GM18505 (cell line): Measurements from ENCODE around the gene KCTD13.
"Not testable (repeated sequence)": the region's sequence is repeated elsewhere in the genome, so short reads cannot be mapped to it uniquely, and the experiment has no call there.

ENCODE experiments used
- ATAC-seq: cut with Tn5 transposase; IDR thresholded peaks from one replicate; pipeline ENCODE4 v1.9.1; 2021; ENCODE audit not compliant: unreplicated experiment
- POLR2A ChIP-seq: IDR thresholded peaks from 4 replicates; pipeline ENCODE4 v1.6.1; 2011; ENCODE audit warnings: borderline replicate concordance; ENCODE audit not compliant: insufficient read depth, insufficient read length; ENCODE audit errors: extremely low read depth

KCTD13 gene

DNA sequence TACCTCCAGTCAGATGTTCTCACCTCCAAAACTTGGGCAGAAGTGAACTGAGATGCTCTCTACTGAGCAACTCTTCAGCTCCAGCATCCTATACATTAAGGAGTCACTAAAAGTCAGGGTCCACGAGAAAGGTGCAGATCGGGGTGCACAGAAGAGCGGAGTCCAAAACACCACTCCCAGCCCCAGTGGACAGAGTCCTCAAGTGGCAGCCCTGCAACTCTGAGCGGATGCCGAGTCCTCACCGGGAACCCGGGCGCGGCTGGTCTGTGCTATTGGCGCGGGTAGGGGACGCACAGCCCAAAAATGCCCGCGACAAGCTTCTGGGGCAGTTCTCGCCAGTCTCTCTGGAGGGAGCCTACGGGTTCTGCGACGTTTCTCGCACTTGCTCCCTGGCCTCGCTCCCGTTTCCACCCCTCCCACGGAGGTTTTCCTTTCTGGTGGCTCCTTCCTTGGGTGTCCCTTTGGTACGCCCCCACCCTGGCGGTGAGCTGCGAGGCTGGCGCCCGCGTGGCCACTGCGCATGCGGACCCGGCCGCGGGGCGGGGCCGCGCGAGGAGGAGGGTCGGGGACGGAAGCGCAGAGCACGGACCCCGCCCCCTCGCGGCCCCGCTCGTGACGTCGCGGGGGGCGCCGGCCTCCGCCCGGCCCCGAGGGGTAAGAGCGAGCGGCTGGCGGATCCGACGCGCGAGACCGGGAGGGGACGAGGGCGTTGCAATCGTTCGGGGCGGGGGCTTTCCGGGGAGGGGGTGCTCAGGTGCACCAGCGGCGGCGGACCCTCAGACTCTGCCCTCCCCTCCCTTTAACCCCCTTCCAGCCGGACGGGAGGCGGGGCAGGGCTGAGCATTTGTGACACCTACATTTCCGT lies 35.7 kb upstream of the KCTD13 start, which contains the start of gene TMEM219:
Gene TMEM219, plus strand, starts transcription at position 601 of the 865 bp plus-strand sequence. CDS start 1,065 bp downstream, outside the sequence.
- TF ChIP-seq POLR2A: peak; percentile 83
- ATAC-seq: peak; percentile 95

DNA sequence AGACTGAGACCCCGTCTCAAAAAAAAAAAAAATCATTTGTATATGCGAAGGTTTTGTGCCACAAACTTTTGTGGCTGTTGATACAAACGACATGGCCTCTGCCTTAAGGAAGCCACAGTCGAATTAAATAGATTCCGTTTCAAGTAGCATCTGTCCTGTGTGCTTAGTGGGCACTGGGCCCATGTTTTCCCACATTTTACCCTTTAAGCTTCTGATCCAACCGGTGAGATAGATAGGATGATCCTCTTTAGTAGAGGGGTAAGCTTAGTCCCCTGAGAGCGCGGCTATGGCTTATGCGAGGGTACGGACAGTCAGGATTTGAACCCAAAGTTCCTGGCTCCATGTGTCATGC lies 35.1 kb upstream of the KCTD13 start:
- no peak for TF ChIP-seq POLR2A
- ATAC-seq: no peak

DNA sequence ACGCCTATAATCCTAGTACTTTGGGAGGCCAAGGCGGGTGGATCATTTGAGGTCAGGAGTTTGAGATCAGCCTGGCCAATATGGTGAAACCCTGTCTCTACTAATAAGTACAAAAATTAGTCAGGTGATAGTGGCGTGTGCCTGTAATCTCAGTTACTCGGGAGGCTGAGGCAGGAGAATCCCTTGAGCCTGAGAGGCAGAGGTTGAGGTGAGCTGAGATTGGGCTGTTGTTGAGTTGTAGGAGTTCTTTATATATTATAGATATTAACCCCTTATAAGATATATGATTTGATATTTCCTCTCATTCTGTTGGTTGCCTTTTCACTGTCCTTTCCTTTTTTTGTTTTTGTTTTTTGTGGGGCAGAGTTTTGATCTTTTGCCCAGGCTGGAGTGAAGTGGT lies 33.8 kb upstream of the KCTD13 start:
- not testable (repeated sequence) for ATAC-seq

DNA sequence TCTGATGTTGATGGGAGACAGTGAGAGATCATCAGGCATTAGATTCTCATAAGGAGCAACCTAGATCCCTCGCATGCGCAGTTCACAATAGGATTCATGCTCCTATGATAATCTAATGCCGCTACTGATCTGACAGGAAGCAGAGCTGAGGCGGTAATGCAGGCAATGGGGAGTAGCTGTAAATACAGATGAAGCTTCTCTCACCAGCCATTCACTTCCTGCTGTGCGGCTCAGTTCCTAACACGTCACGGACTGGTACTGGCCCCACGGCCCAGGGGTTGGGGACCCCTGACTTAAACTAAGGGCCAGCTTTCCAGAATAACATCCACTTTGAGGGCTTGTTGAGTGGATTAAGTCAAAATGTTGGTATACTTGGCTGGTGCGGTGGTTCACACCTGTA lies 33.3 kb upstream of the KCTD13 start:
- ATAC-seq: no peak
- no peak for TF ChIP-seq POLR2A

DNA sequence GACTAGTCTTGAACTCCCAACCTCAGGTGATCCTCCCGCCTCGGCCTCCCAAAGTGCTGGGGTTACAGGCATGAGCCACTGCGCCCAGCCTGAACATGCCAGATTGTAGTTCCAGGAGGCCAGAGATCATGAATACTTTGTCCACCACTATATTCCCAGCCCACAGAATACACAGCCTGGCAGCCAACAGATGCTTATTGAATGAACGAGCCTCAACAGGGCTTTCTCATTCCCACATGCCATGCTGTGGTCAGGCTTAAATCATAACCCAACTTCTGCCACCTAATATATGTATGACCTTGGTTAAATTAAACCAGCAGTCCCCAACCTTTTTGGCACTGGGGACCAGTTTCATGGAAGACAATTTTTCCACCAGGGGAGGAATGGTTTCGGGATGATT lies 32.7 kb upstream of the KCTD13 start:
- ATAC-seq: no peak
- no peak for TF ChIP-seq POLR2A

DNA sequence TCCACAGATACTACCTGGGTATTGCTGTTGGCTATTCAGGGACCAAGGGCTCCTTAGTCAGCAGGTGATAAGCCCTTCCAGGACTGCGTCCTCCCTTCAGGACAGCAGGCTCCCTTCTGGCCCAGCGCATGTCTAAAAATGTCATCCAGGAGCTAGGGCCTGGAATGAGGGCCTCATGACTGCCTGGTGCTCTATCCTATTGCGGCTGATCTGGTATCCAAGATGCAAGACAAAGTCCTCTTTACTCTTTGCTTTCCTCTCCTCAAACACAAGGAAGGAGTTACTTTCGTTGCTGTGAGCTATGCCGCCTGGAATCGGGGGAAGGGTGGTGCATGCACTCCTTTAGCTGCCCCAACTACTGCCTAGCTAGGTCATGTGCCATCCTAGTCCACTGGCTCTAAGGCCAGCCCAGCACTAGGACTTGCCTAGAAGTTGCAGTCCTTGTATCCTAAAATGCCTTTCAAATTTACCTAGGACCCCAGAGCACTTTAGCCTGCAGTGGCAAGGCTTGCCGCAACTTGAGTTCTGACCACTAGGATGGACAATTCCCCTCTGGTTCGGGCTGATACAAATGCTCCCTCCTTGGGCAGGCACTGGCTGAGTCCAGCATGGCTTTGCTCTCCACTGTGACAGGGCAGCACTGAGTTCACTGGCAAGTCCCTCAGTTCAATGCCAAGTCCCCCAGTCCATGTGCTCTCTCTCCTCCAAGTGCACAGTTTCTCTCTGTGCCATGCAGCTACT lies 25.8 kb upstream of the KCTD13 start:
- no peak for TF ChIP-seq POLR2A
- no peak for ATAC-seq

DNA sequence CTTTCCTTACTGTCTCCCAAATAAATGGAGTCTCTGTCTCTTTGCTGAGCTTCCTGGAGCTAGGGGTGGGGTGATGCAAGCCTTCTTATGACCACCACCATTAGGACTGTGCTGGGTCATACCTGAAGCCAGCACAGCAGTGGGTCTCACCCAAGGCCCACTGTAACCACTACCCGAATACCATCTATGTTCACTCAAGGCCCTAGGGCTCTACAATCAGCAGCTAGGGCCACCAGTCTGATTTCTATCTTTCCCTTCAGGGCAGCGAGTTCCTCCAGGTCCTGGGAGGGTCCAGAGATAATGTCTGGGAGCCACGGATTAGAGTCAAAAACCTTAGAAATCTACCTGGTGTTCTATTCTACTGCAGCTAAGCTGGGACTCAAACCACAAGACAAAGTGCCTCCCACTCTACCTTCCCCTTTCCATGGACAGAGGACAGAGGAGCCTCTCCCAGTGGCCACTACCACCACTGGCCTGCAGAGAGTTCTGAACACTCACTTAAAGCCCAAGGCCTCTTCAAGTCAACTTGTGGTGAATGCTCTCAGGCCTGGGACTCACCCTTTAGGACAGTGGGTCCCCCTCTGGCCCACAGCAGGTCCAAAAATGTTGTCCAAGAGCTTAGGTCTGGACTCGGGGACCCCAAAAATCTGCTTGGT lies 24.9 kb upstream of the KCTD13 start:
- ATAC-seq: no peak
- no peak for TF ChIP-seq POLR2A

DNA sequence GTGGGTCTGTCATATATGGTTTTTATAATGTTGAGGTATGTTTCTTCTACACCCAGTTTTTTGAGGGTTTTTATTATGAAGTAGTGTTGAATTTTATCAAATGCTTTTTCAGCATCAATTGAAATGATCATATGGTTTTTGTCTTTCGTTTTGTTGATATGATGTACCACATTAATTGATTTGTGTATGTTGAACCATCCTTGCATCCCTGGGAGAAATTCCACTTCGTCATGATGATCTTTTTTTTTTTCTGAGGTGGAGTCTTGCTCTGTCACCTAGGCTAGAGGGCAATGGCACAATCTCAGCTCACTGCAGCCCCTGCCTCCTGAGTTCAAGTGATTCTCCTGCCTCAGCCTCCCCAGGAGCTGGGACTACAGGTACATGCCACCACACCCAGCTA lies 21.9 kb upstream of the KCTD13 start:
- ATAC-seq: no peak
- no peak for TF ChIP-seq POLR2A

DNA sequence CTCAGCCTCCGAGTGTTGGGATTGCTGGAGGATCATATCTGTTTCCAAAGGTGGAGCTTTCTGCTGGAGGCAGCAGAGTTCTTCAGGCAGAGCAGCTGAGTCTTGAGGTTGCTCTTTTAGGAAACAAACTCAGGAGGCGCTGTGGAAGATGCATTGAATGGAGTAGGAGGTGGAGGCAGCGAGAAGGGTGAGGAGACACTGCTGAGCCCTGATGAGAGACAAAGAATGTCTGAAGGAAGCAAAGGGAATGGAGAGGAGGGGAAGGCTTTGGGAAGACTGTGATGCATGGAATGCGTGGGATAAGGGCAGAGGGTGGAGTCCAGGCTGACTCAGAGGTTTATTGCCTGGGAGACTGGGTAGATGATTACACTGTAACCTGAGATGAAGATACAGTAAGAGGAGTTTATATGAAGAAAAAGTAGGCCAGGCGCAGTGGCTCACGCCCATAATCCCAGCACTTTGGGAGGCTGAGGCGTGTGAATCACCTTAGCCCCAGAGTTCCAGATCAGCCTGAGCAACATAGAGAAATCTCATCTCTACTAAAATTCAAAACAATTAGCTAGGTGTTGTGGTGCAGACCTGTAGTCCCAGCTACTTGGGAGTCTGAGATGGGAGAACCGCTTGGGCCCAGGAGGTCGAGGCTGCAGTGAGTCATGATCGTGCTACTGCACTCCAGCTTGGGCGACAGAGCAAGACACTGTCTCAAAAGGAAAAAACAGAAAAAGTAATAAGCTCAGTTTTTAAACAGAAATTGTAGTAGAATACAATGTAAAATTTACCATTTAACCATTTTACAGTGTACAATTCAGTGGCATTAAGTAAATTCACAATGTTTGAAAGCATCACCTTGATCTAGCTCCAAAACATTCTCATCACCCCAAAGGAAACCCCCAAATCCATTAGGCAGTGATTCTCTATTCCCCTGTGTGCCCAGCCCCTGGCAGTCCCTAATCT lies 18.1 kb upstream of the KCTD13 start:
- no peak for ATAC-seq
- TF ChIP-seq POLR2A: no peak

DNA sequence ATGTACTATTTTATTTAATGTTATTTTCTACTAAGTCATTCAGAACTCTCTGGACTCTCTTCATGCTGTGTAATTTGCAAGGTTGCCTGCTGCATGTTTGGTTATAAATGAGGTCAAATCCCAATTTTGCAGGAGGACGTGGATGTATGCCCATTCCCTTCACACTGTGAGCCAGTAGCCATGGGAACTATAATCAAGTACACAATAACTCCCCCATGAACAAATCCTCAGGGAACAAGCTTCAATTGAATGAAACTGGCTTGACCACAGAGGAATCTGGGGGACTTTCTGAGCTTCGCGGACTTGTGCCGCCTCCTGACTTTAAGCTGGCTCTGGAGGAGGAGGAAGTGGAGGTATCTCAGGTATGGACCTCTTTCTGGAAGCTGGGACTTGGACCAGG lies 14.6 kb upstream of the KCTD13 start:
- TF ChIP-seq POLR2A: no peak

DNA sequence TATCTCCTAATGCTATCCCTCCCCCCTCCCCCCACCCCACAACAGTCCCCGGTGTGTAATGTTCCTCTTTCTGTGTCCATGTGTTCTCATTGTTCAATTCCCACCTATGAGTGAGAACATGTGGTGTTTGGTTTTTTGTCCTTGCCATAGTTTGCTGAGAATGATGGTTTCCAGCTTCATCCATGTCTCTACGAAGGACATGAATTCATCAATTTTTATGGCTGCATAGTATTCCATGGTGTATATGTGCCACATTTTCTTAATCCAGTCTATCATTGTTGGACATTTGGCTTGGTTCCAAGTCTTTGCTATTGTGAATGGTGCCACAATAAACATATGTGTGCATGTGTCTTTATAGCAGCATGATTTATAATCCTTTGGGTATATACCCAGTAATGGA lies 5.7 kb upstream of the KCTD13 start:
- ATAC-seq: not testable (repeated sequence)

More for the DNA sequence above, 14.6 kb upstream of the KCTD13 start:
- no peak for ATAC-seq

DNA sequence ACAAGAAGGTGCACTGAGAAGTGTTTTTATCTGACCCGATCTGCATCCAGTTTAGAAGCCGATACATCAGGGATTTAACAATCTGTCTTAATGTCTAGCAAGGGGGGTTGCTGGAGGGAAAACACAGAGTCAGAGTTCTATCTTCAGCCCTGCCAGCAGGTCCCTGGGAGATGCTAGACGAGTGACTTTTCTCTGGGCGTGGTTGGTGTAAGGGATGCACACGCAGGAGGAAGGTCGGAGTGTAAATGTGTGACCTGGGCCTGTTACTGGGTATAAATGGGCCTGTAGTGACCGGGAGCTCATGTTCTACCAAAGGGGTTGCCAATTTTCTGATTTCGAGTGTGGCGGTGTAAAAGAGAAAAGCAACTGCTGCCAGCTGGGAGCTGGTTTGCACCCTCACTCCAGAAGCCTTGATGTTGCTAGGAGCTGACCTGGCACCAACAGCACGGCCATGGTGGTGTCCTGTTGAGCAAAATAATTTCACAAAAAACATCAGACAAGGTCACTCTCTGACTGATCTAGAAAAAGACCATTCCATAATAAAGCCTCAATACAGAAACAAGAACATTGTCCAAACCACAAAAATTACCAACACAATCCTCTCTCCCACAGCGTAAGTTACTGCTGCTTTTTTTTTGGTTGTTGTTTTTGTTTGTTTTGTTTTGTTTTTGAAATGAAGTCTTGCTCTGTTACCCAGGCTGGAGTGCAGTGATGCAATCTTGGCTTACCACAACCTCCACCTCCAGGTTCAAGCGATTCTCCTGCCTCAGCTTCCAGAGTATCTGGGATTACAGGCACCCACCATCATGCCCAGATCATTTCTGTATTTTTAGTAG lies 1.3 kb upstream of the KCTD13 start:
- no peak for TF ChIP-seq POLR2A
- no peak for ATAC-seq

DNA sequence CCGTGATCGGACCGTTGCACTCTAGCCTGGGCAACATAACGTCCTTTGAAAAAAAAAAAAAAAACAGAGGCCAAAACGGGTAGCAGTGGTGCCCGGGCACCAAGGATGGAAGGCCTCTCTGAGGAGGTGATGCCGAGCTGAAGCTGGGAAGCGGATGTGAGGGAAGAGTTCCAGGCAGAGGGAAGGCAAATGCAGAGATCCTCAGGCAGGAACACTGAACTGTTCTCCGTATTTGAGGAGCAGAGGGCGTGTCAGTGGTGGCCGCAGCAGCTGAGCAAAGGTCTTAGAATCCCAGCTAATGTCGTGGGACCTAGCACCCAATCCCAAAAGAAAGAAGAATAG lies 656 bp upstream of the KCTD13 start:
- no peak for ATAC-seq
- no peak for TF ChIP-seq POLR2A
